ENCODE measurements around the gene UCP1.

DNA sequence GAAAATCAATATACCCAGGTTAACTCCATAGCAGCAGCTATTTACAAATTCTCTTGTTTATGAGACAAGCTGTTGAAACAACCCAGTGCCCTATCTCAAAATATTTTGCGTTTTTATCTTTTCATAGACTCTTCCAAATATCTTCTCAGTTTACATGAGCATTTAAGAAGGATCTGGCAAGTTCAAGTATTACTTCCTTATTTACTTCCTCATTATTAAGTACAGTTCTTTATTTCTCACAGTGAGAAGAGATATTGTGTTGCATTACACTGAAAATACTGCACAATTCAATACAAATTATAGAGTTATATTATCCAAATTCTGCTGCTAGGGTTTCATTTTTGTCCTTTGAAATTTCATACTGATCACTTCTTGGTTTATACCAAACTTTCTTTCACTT, 43.6 kb upstream of the UCP1 start:
- TF ChIP-seq POLR2AphosphoS5 (IDR thresholded peaks at IDR 0.05; ENCODE audit: insufficient read depth in 1 of 2, low read depth in 1 of 2) (no peak), POLR2A (IDR thresholded peaks at IDR 0.05) (no peak)
